Endothelial cell of umbilical vein (primary cell): ENCODE data around the gene CLSTN2. TPM values are rescaled to one million over a fixed set of nuclear protein-coding genes. Genes with fewer than 3 reads are reported as not detected.

ENCODE experiments used
- BruUV-seq: library from RNA; stranded (reverse); fragments of 400-500 nt; replicated peaks from 2 replicates; lab custom pipeline; 2021; lab: Mats Ljungman, UMichigan
- CTCF ChIA-PET: fragments of 300-600, 350-600 bp; sonication (Branson Sonifier 250); formaldehyde crosslinking; loops from one replicate; lab custom pipeline; 2021; ENCODE audit warnings: antibody characterized with exemption, inconsistent platforms; lab: Charles Lee
- POLR2A ChIA-PET: fragments of 300-600, 350-600 bp; sonication (Branson Sonifier 250); formaldehyde crosslinking; loops from one replicate; lab custom pipeline; 2021; ENCODE audit warnings: antibody characterized with exemption, inconsistent platforms; lab: Charles Lee
- DNase-seq: peaks from one replicate; pipeline ENCODE4 v3.0.0-alpha.2; 2011; ENCODE audit warnings: low read depth, low spot score
- FAIRE-seq: peaks from 2 replicates; lab custom pipeline; 2011; peaks lifted over from hg19 to GRCh38; lab: Jason Lieb, UNC
- H2AFZ ChIP-seq: 2 replicates; pipeline ENCODE4 v1.6.0; 2012; ENCODE audit warnings: low read depth, low read length, control low read depth, inconsistent platforms
- H3K27ac ChIP-seq: 2 replicates; pipeline ENCODE4 v1.5.1; 2011; ENCODE audit warnings: low read depth, mild to moderate bottlenecking, control low read depth, low read length, moderate library complexity; ENCODE audit not compliant: insufficient read depth
- H3K27me3 ChIP-seq, 2 experiments: 2 replicates each; pipeline versions ENCODE4 v1.6.0 to v1.6.1; 2011; ENCODE audit warnings: low read length in 2 of 2, mixed read lengths in 1 of 2; ENCODE audit not compliant: control insufficient read depth in 2 of 2, insufficient read depth in 2 of 2
- H3K36me3 ChIP-seq, 2 experiments: 2 replicates in 1 of 2; 3 replicates in 1 of 2; pipeline ENCODE4 v1.5.1; 2011; ENCODE audit warnings: low read length in 2 of 2, mild to moderate bottlenecking in 1 of 2, moderate library complexity in 1 of 2; ENCODE audit not compliant: control insufficient read depth in 2 of 2, insufficient read depth in 2 of 2; ENCODE audit errors: extremely low read depth in 1 of 2
- H3K4me1 ChIP-seq: 3 replicates; pipeline ENCODE4 v1.5.1; 2011; ENCODE audit warnings: mild to moderate bottlenecking, low read length; ENCODE audit not compliant: control insufficient read depth, insufficient read depth; ENCODE audit errors: extremely low read depth
- H3K4me2 ChIP-seq: 2 replicates; pipeline ENCODE4 v1.6.1; 2011; ENCODE audit warnings: low read length, control low read depth, mixed read lengths; ENCODE audit not compliant: insufficient read depth
- H3K4me3 ChIP-seq, 3 experiments: fragments of 200-600 bp in 1 of 3; sonication (generic), shearing (Covaris generic) in 1 of 3; replicated peaks in 1 of 3; 2 replicates each; pipeline ENCODE4 v1.5.1; 2011 to 2016; ENCODE audit warnings: control low read depth in 3 of 3, low read length in 3 of 3, mild to moderate bottlenecking in 2 of 3, inconsistent platforms in 1 of 3, low read depth in 1 of 3, moderate library complexity in 1 of 3; ENCODE audit not compliant: insufficient read depth in 1 of 3
- H3K79me2 ChIP-seq: 2 replicates; pipeline ENCODE4 v1.6.0; 2012; ENCODE audit warnings: low read length, inconsistent platforms; ENCODE audit not compliant: control insufficient read depth, insufficient read depth
- H3K9ac ChIP-seq: replicated peaks from 2 replicates; pipeline ENCODE3; 2011; ENCODE audit warnings: low read length, control low read depth; ENCODE audit not compliant: insufficient read depth; ENCODE audit errors: extremely low read depth
- H3K9me1 ChIP-seq: replicated peaks from 3 replicates; pipeline ENCODE4 v1.6.0; 2011; ENCODE audit warnings: mild to moderate bottlenecking, low read length; ENCODE audit not compliant: control insufficient read depth, insufficient read depth; ENCODE audit errors: extremely low read depth
- H3K9me3 ChIP-seq: replicated peaks from 2 replicates; pipeline ENCODE4 v1.5.1; 2012; ENCODE audit warnings: low read length, inconsistent platforms; ENCODE audit not compliant: control insufficient read depth, insufficient read depth
- H4K20me1 ChIP-seq: replicated peaks from 2 replicates; pipeline ENCODE3; 2011; ENCODE audit warnings: mild to moderate bottlenecking, low read length; ENCODE audit not compliant: control insufficient read depth, insufficient read depth; ENCODE audit errors: extremely low read depth
- CTCF ChIP-seq, 2 donors: IDR thresholded peaks; 1 replicate in 1 of 2; 2 replicates in 1 of 2; pipeline ENCODE4 v1.5.1; 2011; ENCODE audit warnings: low read length in 2 of 2, mild to moderate bottlenecking in 2 of 2, moderate library complexity in 2 of 2, control low read depth in 1 of 2, inconsistent platforms in 1 of 2, low read depth in 1 of 2; ENCODE audit not compliant: insufficient read depth in 1 of 2; ENCODE audit errors: extremely low read depth in 1 of 2
- EZH2 ChIP-seq: IDR thresholded peaks from 2 replicates; pipeline ENCODE4 v1.6.1; 2012; ENCODE audit warnings: borderline replicate concordance, low read depth, mild to moderate bottlenecking, moderate library complexity, low read length, inconsistent platforms; ENCODE audit not compliant: severe bottlenecking
- FOS ChIP-seq: IDR thresholded peaks from 2 replicates; pipeline ENCODE4 v1.6.1; 2011; ENCODE audit warnings: mild to moderate bottlenecking, low read length, moderate library complexity, borderline replicate concordance; ENCODE audit not compliant: insufficient read depth
- GATA2 ChIP-seq: IDR thresholded peaks from 2 replicates; pipeline ENCODE4 v1.7.0; 2011; ENCODE audit warnings: low read depth, mild to moderate bottlenecking, moderate library complexity, mixed read lengths, low read length; ENCODE audit not compliant: insufficient read length, insufficient read depth
- JUN ChIP-seq: IDR thresholded peaks from 2 replicates; pipeline ENCODE4 v1.6.1; 2011; ENCODE audit warnings: borderline replicate concordance, low read depth; ENCODE audit not compliant: insufficient read length, insufficient read depth
- MAX ChIP-seq: IDR thresholded peaks from 2 replicates; pipeline ENCODE4 v1.6.1; 2011; ENCODE audit not compliant: insufficient read depth, insufficient read length
- MYC ChIP-seq: IDR thresholded peaks from one replicate; pipeline ENCODE4 v1.6.1; 2011; ENCODE audit warnings: mild to moderate bottlenecking, low read depth, low read length
- POLR2A ChIP-seq: IDR thresholded peaks from 2 replicates; pipeline ENCODE4 v1.6.1; 2012; ENCODE audit warnings: low read depth, mild to moderate bottlenecking, control low read depth, low read length
- POLR2AphosphoS5 ChIP-seq: IDR thresholded peaks from 2 replicates; pipeline ENCODE4 v1.6.1; 2012; ENCODE audit warnings: low read depth, mild to moderate bottlenecking, control low read depth, low read length, moderate library complexity; ENCODE audit not compliant: insufficient read depth
- dilution Hi-C: fragments of 300-500 bp; cut with MboI; formaldehyde crosslinking; loops from one replicate; pipeline ENCODE4 v1.15.0; 2019; ENCODE audit warnings: low sequenced_read_pairs; ENCODE audit not compliant: extremely low pct_ligation_motif_present
- intact Hi-C: fragments of 100-400 bp; cut with micrococcal nuclease; formaldehyde crosslinking; loops from one replicate; pipeline ENCODE4 v1.10.0; 2022
- polyA plus RNA-seq, 4 experiments: library from polyadenylated mRNA; depleted of rRNA in 3 of 4; stranded (reverse) in 3 of 4; unstranded in 1 of 4; fragments of >200 nt; gene quantifications; 2 replicates each; pipeline versions ENCODE4 v1.2.1 to v1.2.3, GENCODE V29; 2011 to 2012; ENCODE audit warnings: missing spikeins in 1 of 4
- total RNA-seq: library from RNA; stranded (reverse); gene quantifications from 2 replicates; pipeline ENCODE4 v1.2.3, GENCODE V29; 2021

The CLSTN2 gene
- total and polyA plus RNA-seq, 2 donors (not counting 3 experiments of a cell fraction or from before 2014, with no cell fraction given): 0.26 to 0.38 TPM

GRCh38 chr3:140373234-140373633, 438.2 kb downstream of the CLSTN2 start:
- FAIRE-seq: no peak
- dilution Hi-C loops: no loop called here
- H3K9me1 ChIP-seq: no peaks in the 10 kb centered on the region

More at GRCh38 chr3:140373234-140373633, 438.2 kb downstream of the CLSTN2 start:
- Histone ChIP-seq H3K9me3 (no peaks in the 10 kb centered on the region), H3K36me3 (no peaks in the 10 kb centered on the region), H2AFZ (no peak overlapping the region), H4K20me1 (no peaks in the 10 kb centered on the region), H3K4me1 (no peaks in the 10 kb centered on the region), H3K9ac (no peak overlapping the region), H3K4me3 (no peak overlapping the region), H3K27me3 (no peaks in the 10 kb centered on the region), H3K79me2 (no peaks in the 10 kb centered on the region), H3K4me2 (no peak overlapping the region), H3K27ac (no peak overlapping the region)
- TF ChIP-seq JUN (no peak), POLR2A (no peak), POLR2AphosphoS5 (no peak), MAX (no peak), GATA2 (no peak), MYC (no peak), EZH2 (no peak), CTCF (IDR thresholded peaks at IDR 0.05; ENCODE audit: extremely low read depth in 1 of 2, insufficient read depth in 1 of 2, low read depth in 1 of 2, low read length in 2 of 2) (no peak), FOS (no peak)
- DNase-seq: no peak
- CTCF ChIA-PET: interaction anchor here (0.9 kb wide), 1 partner anchor 29 kb away, joined by 3 read pairs; no protein-coding TSS in a partner anchor
- BruUV-seq: no TSS peak
- POLR2A ChIA-PET: no interaction called here
- intact Hi-C loops: no loop called here
